ENCODE measurements around the gene PRDM10.

- TF ChIP-seq CTCF (conservative IDR thresholded peaks at IDR 0.05 in 1 of 2, IDR thresholded peaks at IDR 0.05 in 1 of 2; ENCODE audit: low read depth in 1 of 2, low read length in 2 of 2) = no peak
- no peak for TF ChIP-seq EZH2 (IDR thresholded peaks at IDR 0.05; ENCODE audit: low read length, missing control alignments)
Measured at GRCh38 chr11:129866311-129866710, 136.3 kb downstream of the PRDM10 start.

All from fibroblast of lung (primary cell).